PFSK-1 (cell line): Measurements from ENCODE around the gene PRKCE.

Source experiments
- FOXP2 ChIP-seq: optimal IDR thresholded peaks from 2 replicates; pipeline ENCODE3; 2011; ENCODE audit warnings: borderline replicate concordance, control low read depth, inconsistent platforms; ENCODE audit not compliant: insufficient read depth; ENCODE audit errors: extremely low read length, extremely low read depth
- POLR2AphosphoS5 ChIP-seq: IDR thresholded peaks from 2 replicates; pipeline ENCODE4 v1.6.1; 2012; ENCODE audit warnings: low read depth, mild to moderate bottlenecking, control low read depth, low read length, moderate library complexity
- SIN3A ChIP-seq: IDR thresholded peaks from 2 replicates; pipeline ENCODE4 v1.6.1; 2012; ENCODE audit warnings: mild to moderate bottlenecking, low read length, moderate library complexity, borderline replicate concordance; ENCODE audit not compliant: insufficient read depth
- TAF1 ChIP-seq: IDR thresholded peaks from 2 replicates; pipeline ENCODE4 v1.6.1; 2012; ENCODE audit warnings: low read length, control low read depth, borderline replicate concordance; ENCODE audit not compliant: insufficient read depth
- TF ChIP-seq, protein P1 (sequence below), 2 experiments: IDR thresholded peaks; 2 replicates each; pipeline versions ENCODE4 v1.6.1 to v1.8.0; 2011 to 2012; ENCODE audit warnings: low read depth in 2 of 2, low read length in 2 of 2, control low read depth in 1 of 2, inconsistent platforms in 1 of 2, mild to moderate bottlenecking in 1 of 2, moderate library complexity in 1 of 2; ENCODE audit not compliant: insufficient read depth in 1 of 2

GRCh38 chr2:46056541-46056940 is 405.1 kb downstream of the PRKCE start:
- TF ChIP-seq TAF1 (no peak), POLR2AphosphoS5 (no peak), SIN3A (no peak), FOXP2 (no peak)
- TF ChIP-seq, protein P1, sequence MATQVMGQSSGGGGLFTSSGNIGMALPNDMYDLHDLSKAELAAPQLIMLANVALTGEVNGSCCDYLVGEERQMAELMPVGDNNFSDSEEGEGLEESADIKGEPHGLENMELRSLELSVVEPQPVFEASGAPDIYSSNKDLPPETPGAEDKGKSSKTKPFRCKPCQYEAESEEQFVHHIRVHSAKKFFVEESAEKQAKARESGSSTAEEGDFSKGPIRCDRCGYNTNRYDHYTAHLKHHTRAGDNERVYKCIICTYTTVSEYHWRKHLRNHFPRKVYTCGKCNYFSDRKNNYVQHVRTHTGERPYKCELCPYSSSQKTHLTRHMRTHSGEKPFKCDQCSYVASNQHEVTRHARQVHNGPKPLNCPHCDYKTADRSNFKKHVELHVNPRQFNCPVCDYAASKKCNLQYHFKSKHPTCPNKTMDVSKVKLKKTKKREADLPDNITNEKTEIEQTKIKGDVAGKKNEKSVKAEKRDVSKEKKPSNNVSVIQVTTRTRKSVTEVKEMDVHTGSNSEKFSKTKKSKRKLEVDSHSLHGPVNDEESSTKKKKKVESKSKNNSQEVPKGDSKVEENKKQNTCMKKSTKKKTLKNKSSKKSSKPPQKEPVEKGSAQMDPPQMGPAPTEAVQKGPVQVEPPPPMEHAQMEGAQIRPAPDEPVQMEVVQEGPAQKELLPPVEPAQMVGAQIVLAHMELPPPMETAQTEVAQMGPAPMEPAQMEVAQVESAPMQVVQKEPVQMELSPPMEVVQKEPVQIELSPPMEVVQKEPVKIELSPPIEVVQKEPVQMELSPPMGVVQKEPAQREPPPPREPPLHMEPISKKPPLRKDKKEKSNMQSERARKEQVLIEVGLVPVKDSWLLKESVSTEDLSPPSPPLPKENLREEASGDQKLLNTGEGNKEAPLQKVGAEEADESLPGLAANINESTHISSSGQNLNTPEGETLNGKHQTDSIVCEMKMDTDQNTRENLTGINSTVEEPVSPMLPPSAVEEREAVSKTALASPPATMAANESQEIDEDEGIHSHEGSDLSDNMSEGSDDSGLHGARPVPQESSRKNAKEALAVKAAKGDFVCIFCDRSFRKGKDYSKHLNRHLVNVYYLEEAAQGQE (IDR thresholded peaks at IDR 0.05; ENCODE audit: insufficient read depth in 1 of 2, low read depth in 2 of 2, low read length in 2 of 2) = no peak
